GM12878 (cell line): ENCODE measurements around the gene LHFPL3.

Source experiments
- CREM ChIP-seq: IDR thresholded peaks from 2 replicates; pipeline ENCODE4 v1.6.1; 2014; ENCODE audit warnings: antibody characterized with exemption, low read depth
- CTCF ChIP-seq, 3 experiments: IDR thresholded peaks in 2 of 3; conservative IDR thresholded peaks in 1 of 3; 2 replicates each; pipeline ENCODE4 v1.5.1; 2011; ENCODE audit warnings: low read depth in 3 of 3, low read length in 3 of 3, mild to moderate bottlenecking in 3 of 3, control low read depth in 2 of 3, moderate library complexity in 2 of 3, inconsistent platforms in 1 of 3, mixed read lengths in 1 of 3; ENCODE audit not compliant: control insufficient read depth in 2 of 3, insufficient read depth in 1 of 3; ENCODE audit errors: extremely low read depth in 1 of 3
- HDAC2 ChIP-seq: fragments of 200-600 bp; sonication (generic); IDR thresholded peaks from 2 replicates; pipeline ENCODE4 v1.6.1; 2017
- SMC3 ChIP-seq: IDR thresholded peaks from 2 replicates; pipeline ENCODE4 v1.6.1; 2011; ENCODE audit warnings: low read length, improper control_type of control experiment, borderline replicate concordance
- TF ChIP-seq, protein P1 (sequence below): fragments of 450-650 bp; IDR thresholded peaks from 2 replicates; pipeline ENCODE4 v1.6.1; 2018; ENCODE audit warnings: mild to moderate bottlenecking, low read depth, moderate library complexity; ENCODE audit not compliant: partially characterized antibody

DNA sequence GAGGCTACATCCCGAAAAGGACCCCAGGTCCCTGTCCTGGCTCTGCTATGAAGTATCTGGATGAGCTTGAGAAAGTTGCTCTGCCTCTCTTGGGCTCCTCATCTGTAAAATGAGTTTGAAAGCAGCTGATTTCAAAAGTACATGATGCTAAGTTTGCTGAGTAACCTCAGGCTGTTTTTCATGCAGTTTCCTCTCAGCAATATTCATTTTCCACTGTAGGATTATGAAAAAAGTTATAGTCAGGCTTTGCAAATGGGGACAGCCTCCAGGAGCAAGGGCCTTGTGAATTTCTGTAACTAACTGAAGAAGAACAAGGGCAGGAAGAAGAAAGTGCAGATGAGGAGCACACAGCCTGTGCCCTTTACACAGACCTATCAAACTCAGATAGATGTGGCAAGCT, 518.3 kb downstream of the LHFPL3 start:
- TF ChIP-seq CREM (no peak), SMC3 (no peak), CTCF (IDR thresholded peaks at IDR 0.05 in 2 of 3, conservative IDR thresholded peaks at IDR 0.05 in 1 of 3; ENCODE audit: control insufficient read depth in 2 of 3, extremely low read depth in 1 of 3, insufficient read depth in 1 of 3, low read depth in 3 of 3, low read length in 3 of 3) (no peak), HDAC2 (no peak)
- TF ChIP-seq, protein P1, sequence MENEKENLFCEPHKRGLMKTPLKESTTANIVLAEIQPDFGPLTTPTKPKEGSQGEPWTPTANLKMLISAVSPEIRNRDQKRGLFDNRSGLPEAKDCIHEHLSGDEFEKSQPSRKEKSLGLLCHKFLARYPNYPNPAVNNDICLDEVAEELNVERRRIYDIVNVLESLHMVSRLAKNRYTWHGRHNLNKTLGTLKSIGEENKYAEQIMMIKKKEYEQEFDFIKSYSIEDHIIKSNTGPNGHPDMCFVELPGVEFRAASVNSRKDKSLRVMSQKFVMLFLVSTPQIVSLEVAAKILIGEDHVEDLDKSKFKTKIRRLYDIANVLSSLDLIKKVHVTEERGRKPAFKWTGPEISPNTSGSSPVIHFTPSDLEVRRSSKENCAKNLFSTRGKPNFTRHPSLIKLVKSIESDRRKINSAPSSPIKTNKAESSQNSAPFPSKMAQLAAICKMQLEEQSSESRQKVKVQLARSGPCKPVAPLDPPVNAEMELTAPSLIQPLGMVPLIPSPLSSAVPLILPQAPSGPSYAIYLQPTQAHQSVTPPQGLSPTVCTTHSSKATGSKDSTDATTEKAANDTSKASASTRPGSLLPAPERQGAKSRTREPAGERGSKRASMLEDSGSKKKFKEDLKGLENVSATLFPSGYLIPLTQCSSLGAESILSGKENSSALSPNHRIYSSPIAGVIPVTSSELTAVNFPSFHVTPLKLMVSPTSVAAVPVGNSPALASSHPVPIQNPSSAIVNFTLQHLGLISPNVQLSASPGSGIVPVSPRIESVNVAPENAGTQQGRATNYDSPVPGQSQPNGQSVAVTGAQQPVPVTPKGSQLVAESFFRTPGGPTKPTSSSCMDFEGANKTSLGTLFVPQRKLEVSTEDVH: no peak
